Posterior vena cava (tissue), 2 donors: ENCODE measurements around the gene SERGEF. TPM values are rescaled to one million over a fixed set of nuclear protein-coding genes. Genes with fewer than 3 reads are reported as not detected.
A peak's percentile ranks its signal among the peaks of the same experiment; 100 is the strongest.

Experiments used
- DNase-seq: peaks from one replicate; pipeline ENCODE4 v3.0.0-alpha.2; 2020; ENCODE audit warnings: low spot score
- intact Hi-C, 2 donors: fragments of 100-400 bp; cut with DNase I; formaldehyde crosslinking; loops; one replicate each; pipeline versions ENCODE4 v1.14.1 to v1.14.2; 2022 to 2023
- total RNA-seq, 2 donors: library from RNA; stranded (reverse); fragmentation: NEBNext Ultra II Directional; extraction: Animal tissue kit (Norgen Biotek cat#: 25700); gene quantifications; one replicate each; pipeline ENCODE4 v1.2.1, GENCODE V29; 2021
- donor health status: DM: yes; HTN: yes; CAD: no.
- donor health status: DM: yes; HTN: yes; CAD: no.

SERGEF gene
- total RNA-seq, 2 donors from 2014 or later, result 32.6 to 37.9 TPM

DNA sequence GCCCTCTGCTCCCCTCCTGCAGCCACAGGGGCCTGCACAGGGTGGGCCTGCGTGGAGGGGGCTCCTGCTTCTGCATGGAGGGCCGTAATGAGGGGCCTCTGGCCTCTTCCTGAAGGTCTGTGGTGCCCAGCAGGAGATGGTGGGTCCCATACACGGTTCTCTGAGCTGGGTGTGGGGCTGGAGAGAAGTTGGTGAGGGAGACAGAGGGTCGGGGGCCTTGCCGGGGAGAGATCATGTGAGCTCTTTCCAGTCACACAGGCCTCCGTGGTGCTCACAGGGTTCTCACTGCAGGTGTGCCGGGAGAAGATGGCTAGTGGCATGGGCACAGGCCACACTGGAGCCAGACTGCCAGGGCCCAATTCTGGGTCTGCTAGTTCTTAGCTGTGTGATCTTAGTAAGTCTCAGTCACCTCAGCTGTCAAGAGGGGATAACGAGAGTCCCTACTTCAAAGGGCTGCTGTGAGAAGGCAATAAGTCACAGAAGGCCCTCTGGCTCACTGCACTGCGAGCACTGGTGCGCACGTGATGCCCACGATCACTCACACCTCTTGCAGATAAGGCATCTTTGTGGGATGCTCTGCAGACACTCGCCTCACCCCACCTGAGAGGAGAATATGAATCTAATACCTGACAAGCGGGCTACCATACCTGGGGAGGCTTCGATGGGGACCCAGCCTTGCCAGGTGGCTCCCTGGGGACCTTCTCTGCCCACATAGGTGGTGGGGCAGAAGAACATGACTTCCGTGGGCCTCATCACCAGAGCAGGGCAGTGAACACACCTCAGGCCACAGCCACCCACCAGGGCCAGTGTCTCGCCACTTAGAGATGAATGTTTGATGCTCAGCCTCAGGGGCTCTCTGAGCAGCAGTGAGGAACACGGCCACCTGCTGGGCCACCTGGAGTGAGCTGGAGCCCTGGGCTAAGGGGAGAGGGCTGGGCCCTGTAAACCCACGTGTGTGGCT, 263.8 kb downstream of the SERGEF start:
- DNase-seq, result peak; percentile 50
- intact Hi-C loops, result no loop called here

DNA sequence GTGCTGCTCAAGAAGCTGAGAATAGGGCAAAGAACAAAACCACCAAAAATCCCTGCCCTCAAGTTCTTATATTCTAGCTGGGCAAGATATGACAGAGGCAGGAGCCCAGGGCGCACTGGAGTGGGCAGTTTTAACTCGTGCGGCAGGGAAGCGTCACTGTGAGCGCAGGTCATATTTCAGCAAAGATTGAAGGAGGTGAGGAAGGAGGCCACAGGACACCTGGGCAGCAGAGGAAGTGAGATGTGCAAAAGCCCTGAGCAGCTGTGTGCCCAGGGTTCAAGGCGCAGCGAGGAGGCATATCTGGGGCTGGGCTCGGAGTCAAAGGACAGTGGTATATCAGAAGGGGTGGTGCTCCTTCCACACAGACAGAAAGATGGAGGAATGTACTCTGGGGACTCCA, 264.8 kb downstream of the SERGEF start:
- DNase-seq, result peak; percentile 47
- intact Hi-C loops, result no loop called here

DNA sequence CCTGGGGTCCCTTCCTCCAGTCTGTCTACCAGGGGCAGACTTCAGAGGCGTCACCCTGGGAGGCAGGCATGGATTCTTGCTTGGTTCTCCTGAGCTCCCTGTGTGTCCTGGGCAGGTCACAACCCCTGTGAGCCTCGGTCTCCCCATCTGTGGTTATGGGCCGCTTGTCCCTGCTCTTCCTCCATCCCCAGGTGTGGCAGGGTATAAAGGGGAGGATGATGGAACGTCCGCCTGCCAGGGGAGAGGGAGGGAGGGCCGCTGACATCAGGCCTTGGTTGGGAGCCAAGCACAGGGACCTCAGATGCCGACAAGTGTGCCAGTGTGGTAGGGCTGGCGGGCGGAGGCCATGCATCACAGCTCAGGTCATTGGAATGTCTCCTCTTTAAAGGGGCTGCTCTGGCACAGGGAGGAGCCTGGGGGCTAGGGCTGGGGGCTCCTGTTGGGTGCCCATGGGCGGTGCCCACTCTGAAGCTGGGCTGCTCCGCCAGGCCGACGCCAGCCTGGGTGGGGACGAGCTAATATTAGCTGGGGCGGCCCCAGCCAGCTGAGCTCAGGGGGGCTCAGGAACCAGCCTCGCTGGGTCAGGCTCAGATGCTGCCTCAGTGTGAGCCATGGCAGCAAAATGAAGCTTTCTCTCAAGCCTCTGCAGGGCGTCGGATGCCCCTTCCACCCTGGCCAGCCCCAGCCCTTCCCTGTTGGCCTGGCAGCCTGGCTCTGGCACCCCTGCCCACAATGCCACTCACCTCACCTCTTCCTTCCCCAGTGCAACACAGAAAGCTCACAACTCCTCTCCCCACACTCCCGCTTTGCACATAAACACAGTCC, 265.5 kb downstream of the SERGEF start:
- intact Hi-C loops, result no loop called here
- peak; percentile 81 for DNase-seq

DNA sequence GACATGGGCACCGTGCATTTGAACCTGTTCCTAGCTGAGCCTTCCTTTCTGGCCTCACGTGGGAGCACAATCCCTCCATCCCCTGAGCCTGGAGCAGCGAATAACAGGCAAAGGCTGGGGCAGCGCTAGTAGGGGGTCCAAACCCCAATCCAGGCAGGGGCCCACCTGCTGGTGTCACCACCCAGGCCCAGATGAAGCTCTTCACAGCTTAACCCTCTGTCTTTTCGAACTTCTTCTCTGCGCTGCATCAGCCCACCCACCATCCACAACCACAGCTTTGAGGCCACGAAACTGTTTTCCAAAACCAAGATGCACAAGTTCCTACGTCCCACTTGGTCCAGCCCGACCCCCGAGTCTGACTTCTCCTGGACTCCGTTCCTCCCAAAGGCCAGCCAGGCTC, 266.8 kb downstream of the SERGEF start:
- DNase-seq, result peak; percentile 56
- intact Hi-C loops, result no loop called here

- DNase-seq, result peak; percentile 73
- intact Hi-C loops, result no loop called here
Measured at GRCh38 chr11:17745023-17745772, 267.6 kb downstream of the SERGEF start.

- DNase-seq, result peak; percentile 45
- intact Hi-C loops, result loop anchor here in 1 of 2 donors (5.0 kb wide), 1 partner anchor 233 kb away; no protein-coding TSS in a partner anchor
Measured at GRCh38 chr11:17744151-17744940, 268.5 kb downstream of the SERGEF start.

GRCh38 chr11:17743808-17744119, 269.1 kb downstream of the SERGEF start:
- intact Hi-C loops, result loop anchor here in 1 of 2 donors (5.0 kb wide), 1 partner anchor 234 kb away; no protein-coding TSS in a partner anchor
- DNase-seq, result no peak

DNA sequence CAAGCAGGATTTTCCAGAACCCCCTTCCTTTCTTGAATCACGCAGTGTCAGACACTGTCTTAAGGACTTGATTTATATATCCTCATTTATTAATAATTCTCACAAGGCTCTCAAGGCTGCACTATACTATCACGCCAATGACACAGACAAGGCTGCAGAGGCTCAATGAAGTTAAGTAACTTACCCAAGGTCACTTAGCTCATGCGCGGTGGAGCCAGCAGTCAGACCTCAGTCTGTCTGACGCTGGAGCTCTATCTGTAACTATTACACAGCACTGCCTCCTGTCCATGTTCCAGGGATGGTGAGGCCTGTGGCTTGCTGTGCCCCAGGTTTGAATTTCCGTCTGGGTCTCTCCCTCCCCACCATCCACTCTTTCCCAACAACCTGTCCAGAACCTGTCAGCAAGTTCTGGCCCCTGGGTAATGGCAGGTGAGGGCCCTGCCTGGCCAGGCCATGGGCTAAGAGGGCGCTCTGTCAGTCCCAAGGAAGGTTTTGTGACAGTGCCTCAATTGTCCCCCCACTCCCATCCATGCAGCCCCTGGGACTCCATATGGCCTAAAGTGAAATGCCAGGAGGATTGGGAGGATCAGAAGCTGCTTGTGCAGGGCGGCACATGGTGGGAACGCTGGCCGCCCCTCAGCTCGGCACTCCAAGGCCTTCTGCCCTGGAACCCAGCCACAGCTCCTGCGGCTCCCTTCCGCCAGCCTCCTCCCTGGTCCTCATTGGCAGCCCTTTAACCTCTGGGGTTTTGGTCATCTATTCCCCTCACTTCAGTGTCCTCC, 269.6 kb downstream of the SERGEF start:
- intact Hi-C loops, result loop anchor here in 1 of 2 donors (5.0 kb wide), 1 partner anchor 234 kb away; no protein-coding TSS in a partner anchor
- DNase-seq, result peak; percentile 66

DNA sequence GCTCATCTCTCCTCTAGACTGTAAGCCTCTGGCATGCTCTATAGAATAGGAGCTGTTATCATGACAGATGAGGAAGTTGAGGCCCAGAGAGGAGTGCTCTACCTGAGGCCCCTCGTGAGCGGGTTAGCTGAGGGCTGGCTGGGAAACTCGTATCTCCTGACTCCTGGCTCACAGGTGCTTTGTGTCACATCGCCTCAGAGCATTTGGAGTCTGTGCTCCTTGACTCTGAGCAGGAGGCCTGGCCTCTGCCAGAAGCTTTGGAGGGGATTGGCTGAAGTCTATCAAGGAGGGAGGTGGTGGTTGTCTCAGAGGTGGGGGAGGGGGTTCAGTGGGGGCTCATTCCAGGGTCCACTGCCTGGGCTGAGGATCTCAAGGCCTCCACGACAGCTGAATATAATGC, 270.8 kb downstream of the SERGEF start:
- intact Hi-C loops, result loop anchor here in 1 of 2 donors (5.0 kb wide), 1 partner anchor 235 kb away; no protein-coding TSS in a partner anchor
- peak; percentile 36 for DNase-seq

- intact Hi-C loops, result loop anchor here in 1 of 2 donors (5.0 kb wide), 1 partner anchor 236 kb away; no protein-coding TSS in a partner anchor
- DNase-seq, result no peak
Measured at GRCh38 chr11:17741487-17741886, 271.4 kb downstream of the SERGEF start.

GRCh38 chr11:17740649-17741235, 272.1 kb downstream of the SERGEF start:
- intact Hi-C loops, result loop anchor here in 1 of 2 donors (5.0 kb wide), 1 partner anchor 237 kb away; no protein-coding TSS in a partner anchor
- DNase-seq, result peak; percentile 79

DNA sequence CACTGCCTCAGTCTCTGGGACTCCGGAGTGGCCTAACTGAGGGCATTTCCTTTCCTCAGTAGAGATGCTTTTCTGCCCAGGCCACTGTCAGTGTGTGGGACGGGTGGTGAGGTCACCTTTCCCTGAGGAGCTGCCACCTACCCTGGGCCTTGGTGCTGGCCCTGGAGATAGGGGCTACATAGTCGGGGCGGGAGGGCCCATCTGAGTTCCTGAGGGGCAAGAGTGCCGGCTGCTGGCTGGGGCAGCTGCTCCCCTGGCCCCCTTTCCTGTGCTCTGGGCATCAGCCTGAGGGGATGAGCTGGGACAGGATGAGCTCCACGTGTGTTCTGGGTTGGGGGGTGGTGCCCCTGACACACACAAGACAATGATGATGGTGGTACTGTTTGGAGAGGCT, 272.9 kb downstream of the SERGEF start:
- intact Hi-C loops, result loop anchor here in 1 of 2 donors (5.0 kb wide), 1 partner anchor 237 kb away; no protein-coding TSS in a partner anchor
- no peak for DNase-seq

DNA sequence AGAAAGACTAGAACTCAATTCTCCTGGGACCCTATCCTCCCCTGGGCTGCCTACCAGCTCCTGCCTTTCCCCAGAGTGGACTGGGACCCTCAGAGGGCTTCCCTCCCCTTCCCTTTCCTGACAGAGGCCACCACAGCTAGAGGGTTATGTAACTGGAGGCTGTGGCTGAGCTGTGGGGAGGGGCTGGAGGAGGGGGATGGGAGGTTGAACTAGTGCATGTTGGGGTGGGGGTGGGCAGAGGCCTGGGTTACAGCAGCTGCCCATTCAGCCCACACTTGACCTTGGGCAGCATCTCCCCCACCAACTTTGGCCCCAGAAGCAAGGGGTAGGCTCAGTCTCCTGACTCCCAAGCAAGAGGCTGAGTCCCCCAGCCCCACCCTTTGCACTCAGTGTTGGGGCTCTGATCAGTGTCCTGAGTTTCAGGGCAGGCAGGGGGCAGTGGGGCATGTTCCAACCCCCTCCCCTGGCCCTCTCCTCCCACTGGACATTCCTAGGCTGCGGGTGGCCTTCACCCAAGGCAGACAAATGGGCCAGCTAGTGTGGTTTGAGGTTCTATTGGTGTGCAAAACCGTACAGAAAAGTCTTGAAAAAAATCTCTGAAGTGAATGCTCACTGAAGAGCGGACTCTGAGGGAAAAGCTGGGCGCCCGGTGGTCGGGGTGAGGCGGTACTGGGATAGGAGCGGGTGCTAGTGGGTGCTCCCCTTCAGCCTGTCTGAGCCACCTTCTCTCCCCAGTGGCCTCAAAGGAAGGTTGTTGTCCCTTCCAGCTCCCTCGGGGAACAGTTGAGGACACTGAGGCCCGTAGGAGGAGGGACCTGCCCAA, 274.5 kb downstream of the SERGEF start:
- no peak for DNase-seq
- intact Hi-C loops, result no loop called here
